Activated B cell treated with CpG ODN at 0.5 μM for 24 hours (primary cell): ENCODE measurements around the gene UBR4. TPM values are rescaled to one million over a fixed set of nuclear protein-coding genes. Genes with fewer than 3 reads are reported as not detected.

ENCODE experiments used
- ATAC-seq: fragments of 200-7000 bp; cut with Tn5 transposase; one replicate; pipeline ENCODE4 v1.10.0; 2021; ENCODE audit warnings: low read depth, mild to moderate bottlenecking, moderate library complexity
- CTCF ChIA-PET: fragments of 350-600 bp; sonication (Branson Sonifier 250); formaldehyde crosslinking; loops from one replicate; lab custom pipeline; 2021; ENCODE audit warnings: antibody characterized with exemption; lab: Charles Lee
- POLR2A ChIA-PET: fragments of 350-600 bp; sonication (Branson Sonifier 250); formaldehyde crosslinking; loops from one replicate; lab custom pipeline; 2021; ENCODE audit warnings: antibody characterized with exemption; lab: Charles Lee
- DNase-seq: peaks from one replicate; pipeline ENCODE4 v3.0.0; 2022
- H3K27ac Mint-ChIP-seq: one replicate; pipeline ENCODE4 v1.8.0; 2020; ENCODE audit warnings: mixed read lengths
- H3K27me3 Mint-ChIP-seq: one replicate; pipeline ENCODE4 v1.8.0; 2021; ENCODE audit warnings: mixed read lengths
- H3K36me3 Mint-ChIP-seq: one replicate; pipeline ENCODE4 v1.8.0; 2021; ENCODE audit warnings: low read depth, mixed read lengths
- H3K4me1 Mint-ChIP-seq: one replicate; pipeline ENCODE4 v1.8.0; 2021; ENCODE audit warnings: mixed read lengths
- H3K4me3 Mint-ChIP-seq: one replicate; pipeline ENCODE4 v1.8.0; 2020; ENCODE audit warnings: mild to moderate bottlenecking, mixed read lengths
- H3K9me3 Mint-ChIP-seq: one replicate; pipeline ENCODE4 v1.8.0; 2020; ENCODE audit warnings: mixed read lengths
- intact Hi-C: fragments of 100-400 bp; cut with micrococcal nuclease; formaldehyde crosslinking; loops from one replicate; pipeline ENCODE4 v1.15.1; 2024
- total RNA-seq: library from RNA; stranded (reverse); gene quantifications from 2 replicates; pipeline ENCODE4 v1.2.3, GENCODE V29; 2022
- TF ChIP-seq, protein P1 (sequence below): fragments of 200-600 bp; IDR thresholded peaks from one replicate; pipeline ENCODE4 v1.8.0; 2022; ENCODE audit warnings: antibody characterized with exemption, mild to moderate bottlenecking

The UBR4 gene
- total RNA-seq, 1 donor from 2014 or later = 262 TPM

DNA sequence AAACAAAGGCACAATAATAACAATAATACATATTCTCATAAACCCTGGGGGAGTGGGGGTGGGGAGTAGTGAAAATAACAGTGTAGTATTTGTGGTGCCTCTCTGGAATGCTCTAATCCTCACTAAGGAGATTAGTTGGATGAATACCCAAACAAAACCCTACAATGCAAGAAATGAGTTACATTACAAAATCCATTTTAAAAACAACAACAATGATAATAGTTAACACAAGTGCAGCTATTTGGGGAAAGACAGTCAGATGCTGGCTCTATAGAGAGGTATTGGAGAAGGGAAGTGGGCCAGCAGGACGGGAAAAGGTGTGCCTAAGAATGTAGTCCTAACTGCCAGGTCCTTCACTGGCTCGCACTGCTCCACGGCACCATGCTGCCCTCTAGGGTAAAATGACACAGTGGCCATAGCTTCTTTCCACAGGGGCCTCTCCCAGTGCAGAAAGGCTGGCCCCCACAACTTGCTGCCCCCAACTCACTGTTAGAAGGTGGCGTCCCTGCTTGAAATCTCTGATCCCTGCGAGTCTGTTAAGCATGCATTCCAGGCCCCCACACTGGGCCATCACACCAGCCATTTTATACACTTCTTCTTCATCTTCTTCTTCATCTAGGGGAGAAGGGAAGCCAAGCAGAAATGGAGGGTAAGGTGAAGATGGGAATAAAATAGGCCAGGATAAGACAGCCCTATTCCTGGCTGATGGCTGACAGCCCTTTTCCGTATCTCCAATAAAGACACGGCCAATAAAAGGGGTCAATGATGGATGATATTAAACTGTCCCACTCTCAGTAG lies 113.8 kb downstream of the UBR4 start:
- TF ChIP-seq, protein P1, sequence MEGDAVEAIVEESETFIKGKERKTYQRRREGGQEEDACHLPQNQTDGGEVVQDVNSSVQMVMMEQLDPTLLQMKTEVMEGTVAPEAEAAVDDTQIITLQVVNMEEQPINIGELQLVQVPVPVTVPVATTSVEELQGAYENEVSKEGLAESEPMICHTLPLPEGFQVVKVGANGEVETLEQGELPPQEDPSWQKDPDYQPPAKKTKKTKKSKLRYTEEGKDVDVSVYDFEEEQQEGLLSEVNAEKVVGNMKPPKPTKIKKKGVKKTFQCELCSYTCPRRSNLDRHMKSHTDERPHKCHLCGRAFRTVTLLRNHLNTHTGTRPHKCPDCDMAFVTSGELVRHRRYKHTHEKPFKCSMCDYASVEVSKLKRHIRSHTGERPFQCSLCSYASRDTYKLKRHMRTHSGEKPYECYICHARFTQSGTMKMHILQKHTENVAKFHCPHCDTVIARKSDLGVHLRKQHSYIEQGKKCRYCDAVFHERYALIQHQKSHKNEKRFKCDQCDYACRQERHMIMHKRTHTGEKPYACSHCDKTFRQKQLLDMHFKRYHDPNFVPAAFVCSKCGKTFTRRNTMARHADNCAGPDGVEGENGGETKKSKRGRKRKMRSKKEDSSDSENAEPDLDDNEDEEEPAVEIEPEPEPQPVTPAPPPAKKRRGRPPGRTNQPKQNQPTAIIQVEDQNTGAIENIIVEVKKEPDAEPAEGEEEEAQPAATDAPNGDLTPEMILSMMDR = no peak
- H3K27me3 Mint-ChIP-seq = no peaks in the 10 kb centered on the region
- ATAC-seq (no peak), DNase-seq (no peak)
- H3K27ac Mint-ChIP-seq = no peak overlapping the region
- CTCF ChIA-PET = interaction anchor here (0.8 to 1.4 kb wide), 2 partner anchors 17 to 212 kb away, joined by 3 to 8 read pairs; no protein-coding TSS in a partner anchor
- H3K4me3 Mint-ChIP-seq = no peak overlapping the region
- intact Hi-C loops = loop anchor here (1.0 kb wide), 1 partner anchor 212 kb away; no protein-coding TSS in a partner anchor
- no peaks in the 10 kb centered on the region for H3K4me1 Mint-ChIP-seq
- H3K36me3 Mint-ChIP-seq = peaks cover 99% of the 10 kb centered on the region
- H3K9me3 Mint-ChIP-seq = no peaks in the 10 kb centered on the region
- POLR2A ChIA-PET = no interaction called here

DNA sequence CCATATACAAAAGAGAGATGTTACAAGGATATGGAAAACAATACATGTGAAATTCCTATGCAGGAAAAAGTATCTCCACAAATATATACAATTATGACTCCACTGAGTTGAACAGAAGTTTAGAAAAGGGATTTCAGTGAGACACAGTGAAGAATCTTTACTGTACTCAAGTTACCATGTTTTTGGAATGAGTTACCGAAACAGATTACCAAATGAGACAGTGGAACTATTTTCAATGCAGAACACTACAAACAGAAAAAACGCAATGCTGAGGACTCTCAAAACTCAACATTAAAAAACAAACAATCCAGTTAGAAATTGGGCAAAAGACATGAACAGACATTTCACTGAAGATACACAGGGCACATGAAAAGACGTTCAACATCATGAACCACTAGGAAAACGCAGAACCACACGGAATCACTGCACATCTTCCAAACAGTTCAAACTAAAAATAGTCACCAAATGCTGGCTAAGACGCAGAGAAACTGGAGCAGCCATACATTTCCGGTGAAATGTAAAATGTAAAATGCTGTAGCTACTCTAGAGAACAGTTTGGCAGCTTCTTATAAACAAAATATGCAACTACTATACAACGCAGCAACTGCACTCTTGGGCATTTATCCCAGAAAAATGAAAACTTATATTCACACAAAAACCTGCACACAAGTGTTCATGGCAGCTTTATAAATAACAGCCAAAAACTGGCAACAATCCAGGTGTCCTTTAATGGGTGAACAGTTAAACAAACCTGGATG lies 118.7 kb downstream of the UBR4 start:
- H3K27ac Mint-ChIP-seq = no peak overlapping the region
- POLR2A ChIA-PET = no interaction called here
- DNase-seq = no peak

DNA sequence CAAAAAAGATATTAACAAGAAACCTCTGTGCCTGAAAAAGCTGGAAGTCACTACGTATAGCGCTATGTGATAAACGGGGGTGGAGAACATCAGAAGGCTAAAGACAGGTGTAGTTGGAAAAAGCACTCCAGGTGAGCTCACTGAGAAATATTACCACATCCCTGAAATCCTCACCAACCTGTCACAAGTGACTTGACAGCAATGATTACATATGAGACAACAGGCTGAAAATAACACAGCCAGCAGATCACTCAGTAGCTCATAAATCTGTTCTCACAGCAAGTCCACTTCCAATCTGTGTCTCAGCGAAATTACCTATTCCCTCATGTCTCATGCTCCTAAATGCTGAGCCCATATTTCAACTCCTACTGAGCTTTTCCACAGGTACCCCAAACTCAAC lies 120.5 kb downstream of the UBR4 start:
- Mint-ChIP-seq H3K4me3 (no peak overlapping the region), H3K4me1 (peaks cover 10% of the 10 kb centered on the region), H3K27ac (no peak overlapping the region), H3K36me3 (peaks cover 99% of the 10 kb centered on the region), H3K27me3 (no peaks in the 10 kb centered on the region), H3K9me3 (no peaks in the 10 kb centered on the region)
- DNase-seq = no peak
- no peak for ATAC-seq
- TF ChIP-seq, protein P1 = no peak
- intact Hi-C loops = loop anchor here (5.0 kb wide), 1 partner anchor 182 kb away; no protein-coding TSS in a partner anchor
- POLR2A ChIA-PET = no interaction called here
- CTCF ChIA-PET = interaction anchor here (1.1 kb wide), 1 partner anchor 176 kb away, joined by 3 read pairs; no protein-coding TSS in a partner anchor

More for the DNA sequence above, 118.7 kb downstream of the UBR4 start:
- Mint-ChIP-seq H3K4me3 (no peak overlapping the region), H3K4me1 (peaks cover 10% of the 10 kb centered on the region), H3K9me3 (no peaks in the 10 kb centered on the region), H3K27me3 (no peaks in the 10 kb centered on the region), H3K36me3 (peaks cover 100% of the 10 kb centered on the region)
- intact Hi-C loops = no loop called here
- CTCF ChIA-PET = no interaction called here
- TF ChIP-seq, protein P1 = no peak
- ATAC-seq = no peak

DNA sequence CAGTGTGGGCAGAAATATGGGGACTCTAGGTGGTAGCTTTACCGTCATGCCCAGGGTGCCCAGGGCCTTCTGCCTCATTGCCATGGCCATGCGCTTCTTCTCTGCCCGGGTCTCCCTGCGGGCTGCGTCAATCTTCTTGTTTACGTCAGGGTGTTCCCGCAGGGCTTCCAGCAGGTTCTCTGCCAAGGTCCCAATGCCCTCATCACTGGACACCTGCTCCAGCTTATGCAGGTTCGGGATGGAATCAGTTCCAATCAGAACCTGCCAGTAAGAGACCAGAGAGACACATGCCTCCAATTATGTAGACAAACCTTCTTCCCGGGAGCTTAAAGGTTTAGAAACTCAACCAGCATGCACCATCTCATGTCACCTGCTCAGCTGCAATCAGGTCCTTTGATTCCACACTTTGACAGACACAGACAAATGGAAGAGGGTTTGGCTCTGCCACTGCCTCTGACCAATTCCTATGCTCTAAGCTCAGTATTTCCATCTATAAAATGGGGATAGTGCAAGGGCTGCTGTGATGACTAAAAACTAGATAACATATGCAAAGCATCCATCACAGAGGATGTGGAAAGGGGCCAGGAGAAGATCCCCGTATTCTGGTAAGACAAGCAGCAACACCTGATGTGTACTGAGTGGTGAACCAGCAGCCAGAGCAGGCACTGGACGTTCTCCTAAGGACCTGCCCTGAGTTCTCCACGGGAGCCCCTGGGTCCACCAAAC lies 121.2 kb downstream of the UBR4 start:
- Mint-ChIP-seq H3K4me3 (no peak overlapping the region), H3K4me1 (peaks cover 10% of the 10 kb centered on the region), H3K36me3 (peaks cover 99% of the 10 kb centered on the region), H3K27ac (peak overlapping the region; percentile 4), H3K27me3 (no peaks in the 10 kb centered on the region), H3K9me3 (no peaks in the 10 kb centered on the region)
- intact Hi-C loops = loop anchor here (5.0 kb wide), 1 partner anchor 182 kb away; no protein-coding TSS in a partner anchor
- TF ChIP-seq, protein P1 = no peak
- no peak for DNase-seq
- ChIA-PET POLR2A (no interaction called here), CTCF (interaction anchor here (1.1 to 1.7 kb wide), 4 partner anchors 176 to 182 kb away, joined by 3 to 8 read pairs (median 6); no protein-coding TSS in a partner anchor)
- no peak for ATAC-seq
